Renal cortex interstitium (tissue), 11 donors: Measurements from ENCODE around the gene CMTM2. TPM values are rescaled to one million over a fixed set of nuclear protein-coding genes. Genes with fewer than 3 reads are reported as not detected.
"Not testable (repeated sequence)": the region's sequence is repeated elsewhere in the genome, so short reads cannot be mapped to it uniquely, and the experiment has no call there.

ENCODE experiments used
- DNase-seq, 11 donors: peaks; one replicate each; pipeline ENCODE4 v3.0.0-alpha.2; 2013; ENCODE audit warnings: low read depth in 9 of 11, low spot score in 4 of 11; ENCODE audit errors: extremely low read depth in 1 of 11
- polyA plus RNA-seq, 3 donors: library from polyadenylated mRNA; unstranded; fragments of 120-200 nt; gene quantifications; one replicate each; pipeline ENCODE4 v1.2.1, GENCODE V29; 2013; ENCODE audit not compliant: insufficient read length in 3 of 3

CMTM2 gene
- polyA plus RNA-seq, 3 donors = 0.33 to 0.52 (median 0.39) TPM

GRCh38 chr16:66619534-66620428 lies 40.5 kb downstream of the CMTM2 start:
- peak in 1 of 11 donors; percentile 30 for DNase-seq

GRCh38 chr16:66620429-66620795 lies 41.1 kb downstream of the CMTM2 start:
- no peak for DNase-seq

- no peak for DNase-seq
These were observed 42.7 kb downstream of the CMTM2 start for GRCh38 chr16:66621973-66622372.

- DNase-seq = no peak
These were observed 43.6 kb downstream of the CMTM2 start for GRCh38 chr16:66622863-66623262.

GRCh38 chr16:66623755-66624154 lies 44.5 kb downstream of the CMTM2 start:
- DNase-seq = no peak

- not testable (repeated sequence) for DNase-seq
These were observed 48.5 kb downstream of the CMTM2 start for GRCh38 chr16:66627611-66628378.

- no peak for DNase-seq
These were observed 50.6 kb downstream of the CMTM2 start for GRCh38 chr16:66629856-66630255.

- DNase-seq = not testable (repeated sequence)
These were observed 51.4 kb downstream of the CMTM2 start for GRCh38 chr16:66630561-66631260.

GRCh38 chr16:66631558-66631957 lies 52.3 kb downstream of the CMTM2 start:
- not testable (repeated sequence) for DNase-seq

- no peak for DNase-seq
These were observed 55.4 kb downstream of the CMTM2 start for GRCh38 chr16:66634527-66635196.

- no peak for DNase-seq
These were observed 56.1 kb downstream of the CMTM2 start for GRCh38 chr16:66635406-66635805.

GRCh38 chr16:66636199-66636598 lies 56.9 kb downstream of the CMTM2 start:
- no peak for DNase-seq

GRCh38 chr16:66637806-66638205 lies 58.5 kb downstream of the CMTM2 start:
- no peak for DNase-seq

Other genes with a start within 250 kb of the CMTM2 start
- gene CDH5, start 212.8 kb upstream of the CMTM2 start, polyA plus RNA-seq = 10 to 100 TPM; 55.8 to 66.3 (median 62.2) TPM
- gene BEAN1, start 152.2 kb upstream of the CMTM2 start, polyA plus RNA-seq = 1 to 10 TPM; 1.4 to 2.7 (median 1.7) TPM
- gene TK2, start 29.3 kb upstream of the CMTM2 start, polyA plus RNA-seq = 10 to 100 TPM; 30.9 to 46.3 (median 38.1) TPM
- 10 to 100 TPM; 33.1 to 42.2 (median 41.5) TPM for gene CKLF, start 26.9 kb upstream of the CMTM2 start, polyA plus RNA-seq
- 1 to 10 TPM; 5.5 to 7.9 (median 7.3) TPM for gene CMTM1, start 13.0 kb upstream of the CMTM2 start, polyA plus RNA-seq
- gene CMTM3, start 25.2 kb downstream of the CMTM2 start, polyA plus RNA-seq = 10 to 100 TPM; 53.0 to 72.1 (median 63.7) TPM
- gene CMTM4, start 117.3 kb downstream of the CMTM2 start, polyA plus RNA-seq = 10 to 100 TPM; 65.0 to 70.8 (median 67.1) TPM
- gene DYNC1LI2, start 172.1 kb downstream of the CMTM2 start, polyA plus RNA-seq = 100 to 1,000 TPM; 109 to 156 (median 115) TPM
- under 1 TPM in 1 of 3 donors, not detected in 2; 0.20 TPM for gene TERB1, start 222.1 kb downstream of the CMTM2 start, polyA plus RNA-seq